Mucosa of descending colon (tissue), 3 donors: ENCODE measurements around the gene NUDT9. TPM values are rescaled to one million over a fixed set of nuclear protein-coding genes. Genes with fewer than 3 reads are reported as not detected.
"Not testable (repeated sequence)": the region's sequence is repeated elsewhere in the genome, so short reads cannot be mapped to it uniquely, and the experiment has no call there.

ENCODE experiments used
- ATAC-seq: fragments of 200-7000 bp; cut with Tn5 transposase; one replicate; pipeline ENCODE4 v1.9.1; 2020; ENCODE audit warnings: mild to moderate bottlenecking, moderate library complexity
- DNase-seq, 3 donors: peaks; one replicate each; pipeline ENCODE4 v3.0.0-alpha.2; 2020
- H3K36me3 ChIP-seq: fragments of 200-600 bp; one replicate; pipeline ENCODE4 v1.8.0; 2021; ENCODE audit warnings: low read depth, mild to moderate bottlenecking
- H3K4me1 ChIP-seq: fragments of 200-600 bp; one replicate; pipeline ENCODE4 v1.8.0; 2021; ENCODE audit warnings: low read depth, mild to moderate bottlenecking
- H3K4me3 ChIP-seq: fragments of 200-600 bp; one replicate; pipeline ENCODE4 v1.8.0; 2021; ENCODE audit warnings: mild to moderate bottlenecking
- H3K9me3 ChIP-seq: fragments of 200-600 bp; one replicate; pipeline ENCODE4 v1.8.0; 2021; ENCODE audit warnings: mild to moderate bottlenecking
- intact Hi-C, 2 donors: fragments of 100-400 bp; cut with DNase I in 1 of 2; cut with micrococcal nuclease in 1 of 2; formaldehyde crosslinking; loops; one replicate each; pipeline versions ENCODE4 v1.11.0 to v1.11.1; 2022; cut with DNase I, micrococcal nuclease
- total RNA-seq, 3 donors: library from RNA; stranded (reverse); fragmentation: NEBNext Ultra II Directional in 2 of 3; extraction: Animal tissue kit (Norgen Biotek cat#: 25700) in 2 of 3; gene quantifications; one replicate each; pipeline versions ENCODE4 v1.2.1 to v1.2.4, GENCODE V29; 2021 to 2023
- TF ChIP-seq, protein P1 (sequence below): fragments of 200-600 bp; IDR thresholded peaks from one replicate; pipeline ENCODE4 v1.8.0; 2022; ENCODE audit warnings: antibody characterized with exemption, mild to moderate bottlenecking
- donor health status: DM: no; HTN: no; CAD: no; lungs with moderate emphysema.
- donor health status: DM: no; HTN: no; CAD: no.
- donor health status: DM: no; HTN: yes; CAD: no.

The NUDT9 gene
- total RNA-seq, 3 donors from 2014 or later: 32.5 to 35.8 (median 32.8) TPM

DNA sequence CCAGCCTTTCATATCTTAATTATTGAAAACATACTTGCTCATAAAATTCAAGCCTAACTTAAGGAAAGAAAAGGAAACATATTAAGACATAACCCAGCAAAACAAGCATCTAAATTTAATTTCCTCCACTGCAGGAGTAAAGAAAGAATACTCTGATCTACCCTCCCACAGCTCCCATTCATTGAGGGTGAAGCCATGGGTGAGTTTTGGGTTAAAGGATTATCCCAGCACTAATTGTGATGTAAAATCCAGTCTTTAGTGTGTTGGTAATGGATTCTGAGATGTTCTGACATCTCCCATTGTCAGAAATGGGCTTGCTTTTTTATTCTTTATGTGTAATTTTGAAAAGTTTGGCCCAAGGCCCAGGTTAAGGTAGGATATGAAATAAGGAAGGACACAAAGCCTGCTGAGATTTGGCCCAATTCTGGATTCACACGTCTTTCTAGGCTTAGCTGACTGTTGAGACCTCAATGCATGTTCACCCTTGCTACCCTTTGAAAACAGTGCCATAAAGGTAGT, 56.4 kb downstream of the NUDT9 start:
- H3K4me3 ChIP-seq: no peak overlapping the region
- TF ChIP-seq, protein P1, sequence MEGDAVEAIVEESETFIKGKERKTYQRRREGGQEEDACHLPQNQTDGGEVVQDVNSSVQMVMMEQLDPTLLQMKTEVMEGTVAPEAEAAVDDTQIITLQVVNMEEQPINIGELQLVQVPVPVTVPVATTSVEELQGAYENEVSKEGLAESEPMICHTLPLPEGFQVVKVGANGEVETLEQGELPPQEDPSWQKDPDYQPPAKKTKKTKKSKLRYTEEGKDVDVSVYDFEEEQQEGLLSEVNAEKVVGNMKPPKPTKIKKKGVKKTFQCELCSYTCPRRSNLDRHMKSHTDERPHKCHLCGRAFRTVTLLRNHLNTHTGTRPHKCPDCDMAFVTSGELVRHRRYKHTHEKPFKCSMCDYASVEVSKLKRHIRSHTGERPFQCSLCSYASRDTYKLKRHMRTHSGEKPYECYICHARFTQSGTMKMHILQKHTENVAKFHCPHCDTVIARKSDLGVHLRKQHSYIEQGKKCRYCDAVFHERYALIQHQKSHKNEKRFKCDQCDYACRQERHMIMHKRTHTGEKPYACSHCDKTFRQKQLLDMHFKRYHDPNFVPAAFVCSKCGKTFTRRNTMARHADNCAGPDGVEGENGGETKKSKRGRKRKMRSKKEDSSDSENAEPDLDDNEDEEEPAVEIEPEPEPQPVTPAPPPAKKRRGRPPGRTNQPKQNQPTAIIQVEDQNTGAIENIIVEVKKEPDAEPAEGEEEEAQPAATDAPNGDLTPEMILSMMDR: no peak
- H3K36me3 ChIP-seq: no peaks in the 10 kb centered on the region
- intact Hi-C loops: no loop called here
- DNase-seq: no peak
- ATAC-seq: no peak
- H3K9me3 ChIP-seq: no peaks in the 10 kb centered on the region
- no peaks in the 10 kb centered on the region for H3K4me1 ChIP-seq

DNA sequence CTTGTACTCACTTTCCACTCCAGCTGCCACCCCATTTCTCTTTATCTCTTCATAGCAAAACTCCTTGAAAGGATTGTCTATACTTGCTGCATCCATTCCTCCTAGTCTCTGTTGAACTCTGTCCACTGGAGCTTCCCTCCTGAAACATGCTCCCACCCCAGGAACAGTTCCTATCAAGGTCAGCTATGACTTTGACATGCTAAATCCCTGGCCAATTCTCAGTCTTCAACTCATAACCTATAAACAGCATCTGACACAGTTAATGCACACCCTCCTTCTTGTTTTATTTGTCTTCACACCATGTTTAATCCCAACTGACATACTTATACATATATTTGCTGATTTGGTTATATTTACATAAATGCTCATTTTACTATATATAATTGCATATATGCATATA, 59.0 kb downstream of the NUDT9 start:
- no peak overlapping the region for H3K4me3 ChIP-seq
- intact Hi-C loops: no loop called here
- no peaks in the 10 kb centered on the region for H3K9me3 ChIP-seq
- H3K4me1 ChIP-seq: no peaks in the 10 kb centered on the region
- H3K36me3 ChIP-seq: no peaks in the 10 kb centered on the region
- DNase-seq (no peak), ATAC-seq (no peak)
- TF ChIP-seq, protein P1: no peak

DNA sequence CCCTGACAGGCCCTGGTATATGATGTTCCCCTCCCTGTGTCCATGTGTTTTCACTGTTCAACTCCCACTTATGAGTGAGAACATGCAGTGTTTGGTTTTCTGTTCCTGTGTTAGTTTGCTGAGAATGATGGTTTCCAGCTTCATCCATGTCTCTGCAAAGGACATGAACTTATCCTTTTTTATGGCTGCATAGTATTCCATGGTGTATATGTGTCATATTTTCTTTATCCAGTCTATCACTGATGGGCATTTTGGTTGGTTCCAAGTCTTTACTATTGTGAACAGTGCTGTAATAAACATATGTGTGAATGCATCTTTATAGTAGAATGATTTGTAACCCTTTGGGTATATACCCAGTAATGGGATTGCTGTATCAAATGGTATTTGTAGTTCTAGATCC, 60.9 kb downstream of the NUDT9 start:
- not testable (repeated sequence) for ATAC-seq

DNA sequence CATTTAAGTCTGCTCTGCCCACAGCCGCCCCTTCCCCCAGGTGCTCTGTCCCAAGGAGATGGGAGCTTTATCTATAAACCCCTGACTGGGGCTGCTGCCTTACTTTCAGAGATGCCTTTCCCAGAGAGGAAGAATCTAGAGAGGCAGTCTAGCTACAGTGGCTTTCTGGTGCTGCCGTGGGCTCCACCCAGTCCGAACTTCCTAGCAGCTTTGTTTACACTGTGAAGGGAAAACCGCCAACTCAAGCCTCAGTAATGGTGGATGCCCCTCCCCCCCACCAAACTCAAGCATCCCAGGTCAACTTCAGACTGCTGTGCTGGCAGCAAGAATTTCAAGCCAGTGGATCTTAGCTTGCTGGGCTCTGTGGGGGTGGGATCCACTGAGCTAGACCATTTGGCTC, 66.3 kb downstream of the NUDT9 start:
- DNase-seq, H3K9me3 ChIP-seq, intact Hi-C loops, H3K4me3 ChIP-seq, ATAC-seq, H3K36me3 ChIP-seq, H3K4me1 ChIP-seq: not testable (repeated sequence)

More for the DNA sequence above, 60.9 kb downstream of the NUDT9 start:
- H3K36me3 ChIP-seq, DNase-seq, H3K4me1 ChIP-seq, H3K9me3 ChIP-seq, H3K4me3 ChIP-seq, intact Hi-C loops: not testable (repeated sequence)

DNA sequence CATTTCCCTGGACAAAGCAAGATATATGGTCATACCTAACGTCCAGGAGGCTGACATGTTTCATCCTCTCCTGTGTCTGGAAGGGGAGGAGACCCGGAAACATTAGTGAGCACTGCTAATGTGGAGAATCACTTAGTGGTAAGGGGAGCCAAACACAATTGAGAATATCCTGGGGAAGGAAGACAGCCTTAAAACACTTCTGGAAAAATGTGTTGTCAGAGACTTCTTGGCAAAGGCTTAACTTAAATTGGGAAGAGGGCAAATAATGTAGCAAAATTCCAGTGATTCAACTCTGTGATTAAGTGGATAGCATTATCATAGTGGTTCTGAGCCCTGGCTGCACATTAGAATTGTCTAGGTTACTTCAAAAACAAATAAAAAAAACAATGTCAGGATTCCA, 67.3 kb downstream of the NUDT9 start:
- intact Hi-C loops: no loop called here
- Histone ChIP-seq H3K9me3 (no peaks in the 10 kb centered on the region), H3K4me1 (no peaks in the 10 kb centered on the region), H3K36me3 (no peaks in the 10 kb centered on the region), H3K4me3 (no peak overlapping the region)
- ATAC-seq (no peak), DNase-seq (no peak)
- TF ChIP-seq, protein P1: no peak

DNA sequence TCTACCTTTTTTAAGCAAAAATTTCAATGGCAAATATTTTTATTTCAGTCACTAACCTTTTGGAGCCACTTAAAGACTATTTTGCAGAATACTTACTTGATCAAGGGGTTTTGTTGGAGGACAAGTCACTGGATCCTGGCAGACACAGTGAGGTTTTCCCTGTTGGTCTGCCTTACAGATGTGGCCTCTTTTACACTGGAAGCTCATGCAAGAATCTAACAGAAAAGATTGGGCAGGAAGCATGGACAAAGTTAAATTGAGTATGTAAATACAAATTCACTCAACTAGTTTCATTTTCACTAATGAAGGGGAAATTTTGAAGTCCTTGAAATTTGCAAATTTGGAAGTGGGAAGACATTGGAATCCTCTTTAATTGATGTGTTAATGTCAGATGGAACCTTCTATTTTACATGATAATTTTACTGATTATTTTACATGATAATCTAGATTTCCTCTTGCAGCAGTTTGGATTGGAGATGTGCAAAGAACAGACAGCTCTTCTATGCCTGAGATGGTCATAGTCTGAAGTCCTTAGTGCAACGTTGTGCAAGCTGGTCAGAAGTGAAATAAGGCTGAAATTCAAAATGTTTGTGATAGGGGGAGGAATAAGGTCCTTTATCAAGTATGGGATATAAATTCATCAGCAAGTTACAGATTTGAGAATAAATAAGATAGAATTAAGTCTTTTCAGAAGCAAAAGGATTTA, 68.4 kb downstream of the NUDT9 start:
- Histone ChIP-seq H3K4me3 (no peak overlapping the region), H3K4me1 (no peaks in the 10 kb centered on the region), H3K36me3 (no peaks in the 10 kb centered on the region), H3K9me3 (no peaks in the 10 kb centered on the region)
- ATAC-seq (no peak), DNase-seq (no peak)
- TF ChIP-seq, protein P1: no peak
- intact Hi-C loops: no loop called here
